GM12878 (cell line): ENCODE measurements around the gene DIRAS2. TPM values are rescaled to one million over a fixed set of nuclear protein-coding genes. Genes with fewer than 3 reads are reported as not detected.

ENCODE experiments used
- ATAC-seq: fragments of 200-7000 bp; cut with Tn5 transposase; 3 replicates; pipeline ENCODE4 v1.9.1; 2020; ENCODE audit warnings: mild to moderate bottlenecking, moderate library complexity
- BruUV-seq: library from RNA; stranded (reverse); fragments of 400-500 nt; replicated peaks from 2 replicates; lab custom pipeline; 2021; lab: Mats Ljungman, UMichigan
- CTCF ChIA-PET: fragments of 300-600 bp; sonication (Branson Sonifier 250); formaldehyde crosslinking; extraction: SDS; loops from one replicate; lab custom pipeline; 2021; ENCODE audit warnings: inconsistent platforms; lab: Yijun Ruan, JAX
- POLR2A ChIA-PET: fragments of 350-600 bp; formaldehyde crosslinking; extraction: SDS; loops from one replicate; lab custom pipeline; 2021; ENCODE audit warnings: inconsistent platforms; lab: Charles Lee
- RAD21 ChIA-PET: fragments of 300-600 bp; sonication (Branson Sonifier 250); formaldehyde crosslinking; loops from one replicate; lab custom pipeline; 2023; ENCODE audit warnings: antibody characterized with exemption; ENCODE audit not compliant: unreplicated experiment; lab: Charles Lee
- SMC1A ChIA-PET: fragments of 300-600 bp; sonication (Branson Sonifier 250); formaldehyde crosslinking; loops from one replicate; lab custom pipeline; 2023; ENCODE audit not compliant: unreplicated experiment, uncharacterized antibody; lab: Charles Lee
- DNase-seq: peaks from one replicate; pipeline ENCODE4 v3.0.0-alpha.2; 2011; ENCODE audit warnings: low read depth, low spot score
- FAIRE-seq: peaks from 3 replicates; lab custom pipeline; 2011; peaks lifted over from hg19 to GRCh38; lab: Jason Lieb, UNC
- H2AFZ ChIP-seq: 2 replicates; pipeline ENCODE4 v1.6.0; 2011; ENCODE audit warnings: low read depth, low read length, control low read depth; ENCODE audit not compliant: control insufficient read depth
- H3K27ac ChIP-seq: 2 replicates; pipeline ENCODE4 v1.5.1; 2011; ENCODE audit warnings: control low read depth; ENCODE audit not compliant: control insufficient read depth, insufficient read depth
- H3K27me3 ChIP-seq, 2 experiments: replicated peaks in 1 of 2; 2 replicates each; pipeline versions ENCODE4 v1.6.0 to v1.6.1; 2011; ENCODE audit warnings: low read length in 1 of 2; ENCODE audit not compliant: control insufficient read depth in 2 of 2, insufficient read depth in 2 of 2
- H3K36me3 ChIP-seq, 2 experiments: 2 replicates each; pipeline ENCODE4 v1.5.1; 2011; ENCODE audit warnings: low read length in 1 of 2; ENCODE audit not compliant: control insufficient read depth in 2 of 2, insufficient read depth in 2 of 2
- H3K4me1 ChIP-seq: 2 replicates; pipeline ENCODE4 v1.6.1; 2011; ENCODE audit warnings: mild to moderate bottlenecking, low read length, moderate library complexity, mixed read lengths; ENCODE audit not compliant: control insufficient read depth, insufficient read depth
- H3K4me2 ChIP-seq: 2 replicates; pipeline ENCODE4 v1.6.0; 2011; ENCODE audit warnings: control low read depth; ENCODE audit not compliant: control insufficient read depth, insufficient read depth
- H3K4me3 ChIP-seq: fragments of 200-600 bp; sonication (generic); 2 replicates; pipeline ENCODE4 v1.5.1; 2016
- H3K79me2 ChIP-seq: 2 replicates; pipeline ENCODE4 v1.6.0; 2011; ENCODE audit warnings: low read length; ENCODE audit not compliant: control insufficient read depth, insufficient read depth
- H3K9ac ChIP-seq: 2 replicates; pipeline ENCODE4 v1.8.0; 2011; ENCODE audit warnings: low read length, control low read depth, mixed read lengths; ENCODE audit not compliant: control insufficient read depth, insufficient read depth
- H3K9me3 ChIP-seq: replicated peaks from 3 replicates; pipeline ENCODE4 v1.5.1; 2011; ENCODE audit warnings: mild to moderate bottlenecking, low read length; ENCODE audit not compliant: control insufficient read depth, insufficient read depth
- H4K20me1 ChIP-seq: 2 replicates; pipeline ENCODE4 v1.6.0; 2011; ENCODE audit not compliant: control insufficient read depth, insufficient read depth
- ATF2 ChIP-seq: IDR thresholded peaks from 2 replicates; pipeline ENCODE4 v1.6.1; 2012; ENCODE audit warnings: low read length, inconsistent platforms
- BACH1 ChIP-seq: fragments of 450-650 bp; IDR thresholded peaks from 2 replicates; pipeline ENCODE4 v1.6.1; 2017; ENCODE audit warnings: mild to moderate bottlenecking, borderline replicate concordance
- CHD4 ChIP-seq: fragments of 200-600 bp; sonication (generic); IDR thresholded peaks from 2 replicates; pipeline ENCODE4 v1.6.1; 2016; ENCODE audit warnings: mild to moderate bottlenecking
- ELK1 ChIP-seq: IDR thresholded peaks from 2 replicates; pipeline ENCODE4 v1.6.1; 2012; ENCODE audit warnings: low read depth, low read length, improper control_type of control experiment
- ESRRA ChIP-seq: IDR thresholded peaks from 2 replicates; pipeline ENCODE4 v1.6.1; 2012; ENCODE audit warnings: mild to moderate bottlenecking, low read length, improper control_type of control experiment
- IKZF2 ChIP-seq, 2 experiments: fragments of 450-650 bp; IDR thresholded peaks; 2 replicates each; pipeline ENCODE4 v1.6.1; 2017; ENCODE audit warnings: mild to moderate bottlenecking in 2 of 2, moderate library complexity in 2 of 2
- JUND ChIP-seq: IDR thresholded peaks from 2 replicates; pipeline ENCODE4 v1.6.1; 2012; ENCODE audit warnings: low read depth, mild to moderate bottlenecking, low read length, improper control_type of control experiment, moderate library complexity
- MEF2B ChIP-seq: fragments of 450-650 bp; IDR thresholded peaks from 2 replicates; pipeline ENCODE4 v1.6.1; 2018; ENCODE audit warnings: mild to moderate bottlenecking, moderate library complexity; ENCODE audit not compliant: partially characterized antibody, poor library complexity, severe bottlenecking
- NR2F1 ChIP-seq: fragments of 450-650 bp; conservative IDR thresholded peaks from 2 replicates; pipeline ENCODE4 v1.6.1; 2017; ENCODE audit warnings: mild to moderate bottlenecking
- RFX5 ChIP-seq: IDR thresholded peaks from 2 replicates; pipeline ENCODE4 v1.6.1; 2011; ENCODE audit warnings: low read depth, low read length, improper control_type of control experiment
- SMAD5 ChIP-seq: IDR thresholded peaks from 2 replicates; pipeline ENCODE4 v1.6.1; 2016; ENCODE audit warnings: antibody characterized with exemption, low read depth
- SMC3 ChIP-seq: IDR thresholded peaks from 2 replicates; pipeline ENCODE4 v1.6.1; 2011; ENCODE audit warnings: low read length, improper control_type of control experiment, borderline replicate concordance
- STAT1 ChIP-seq: fragments of 450-650 bp; conservative IDR thresholded peaks from 2 replicates; pipeline ENCODE4 v1.6.1; 2014; ENCODE audit warnings: antibody characterized with exemption, mild to moderate bottlenecking
- ZBTB40 ChIP-seq: fragments of 450-650 bp; IDR thresholded peaks from 2 replicates; pipeline ENCODE4 v1.6.1; 2016; ENCODE audit warnings: mild to moderate bottlenecking, moderate library complexity, borderline replicate concordance
- ZNF207 ChIP-seq: fragments of 450-650 bp; IDR thresholded peaks from 2 replicates; pipeline ENCODE4 v1.6.1; 2014; ENCODE audit warnings: antibody characterized with exemption, mild to moderate bottlenecking, borderline replicate concordance
- WGBS: methylation state at CpG from one replicate; pipeline ENCODE4 v1.1.6; 2016; ENCODE audit warnings: low lambda C conversion rate; ENCODE audit not compliant: insufficient replicate concordance, insufficient coverage; ENCODE audit errors: missing lambda C conversion rate; 5-methylcytosine and 5-hydroxymethylcytosine counted together
- in situ Hi-C: fragments of 300-500 bp; cut with MboI; formaldehyde crosslinking; loops from 9 replicates; pipeline ENCODE4 v1.14.3; 2018; ENCODE audit warnings: mixed read lengths
- intact Hi-C: fragments of 100-400 bp; cut with micrococcal nuclease; formaldehyde crosslinking; loops from one replicate; pipeline ENCODE4 v1.14.2; 2022; ENCODE audit not compliant: unreplicated experiment
- polyA plus RNA-seq, 11 experiments: library from polyadenylated mRNA; depleted of rRNA in 4 of 11; unstranded in 6 of 11; stranded (reverse) in 5 of 11; fragments of >200 nt; fragmentation: Nextera tagmentation in 4 of 11; fragmentation: Illumina TruSeq in 1 of 11; extraction: Ambion mirVana in 4 of 11; extraction: Trizol in 1 of 11; gene quantifications; 1 replicate in 1 of 11; 2 replicates in 10 of 11; pipeline versions ENCODE4 v1.2.1 to v1.2.3, GENCODE V29; 2011 to 2016; ENCODE audit warnings: inconsistent platforms in 2 of 11, missing spikeins in 2 of 11, low read depth in 1 of 11
- total RNA-seq, 4 experiments: library from RNA; depleted of rRNA in 3 of 4; stranded (reverse); fragments of >200 nt in 3 of 4; fragmentation: Illumina TruSeq in 1 of 4; extraction: Trizol in 1 of 4; gene quantifications; 2 replicates each; pipeline versions ENCODE4 v1.2.1 to v1.2.3, GENCODE V29; 2013 to 2021

The DIRAS2 gene
- total and polyA plus RNA-seq, 10 of the 15 experiments (the other 5 are each of a cell fraction or from before 2014, with no cell fraction given), result not detected

GRCh38 chr9:90600029-90600428 lies 42.6 kb downstream of the DIRAS2 start (continued):
- TF ChIP-seq ATF2, result no peak

GRCh38 chr9:90598191-90598590 lies 44.4 kb downstream of the DIRAS2 start:
- in situ Hi-C loops, result no loop called here
- intact Hi-C loops, result no loop called here
- SMC1A ChIA-PET, result no interaction called here

More at GRCh38 chr9:90598191-90598590, 44.4 kb downstream of the DIRAS2 start:
- BruUV-seq, result no TSS peak
- Histone ChIP-seq H3K9me3 (no peaks in the 10 kb centered on the region), H3K9ac (no peak overlapping the region), H4K20me1 (no peaks in the 10 kb centered on the region), H3K27ac (no peak overlapping the region), H3K27me3 (no peaks in the 10 kb centered on the region), H2AFZ (no peak overlapping the region), H3K4me3 (no peak overlapping the region), H3K79me2 (no peaks in the 10 kb centered on the region), H3K4me1 (no peaks in the 10 kb centered on the region), H3K36me3 (no peaks in the 10 kb centered on the region), H3K4me2 (no peak overlapping the region)
- TF ChIP-seq JUND (no peak), ZBTB40 (no peak), CHD4 (no peak), RFX5 (no peak), BACH1 (no peak), MEF2B (no peak), SMC3 (no peak), ZNF207 (no peak), SMAD5 (no peak), NR2F1 (no peak), IKZF2 (IDR thresholded peaks at IDR 0.05) (no peak), STAT1 (no peak), ESRRA (no peak), ELK1 (no peak)
- ATAC-seq (no peak), DNase-seq (no peak), FAIRE-seq (no peak)
- RAD21 ChIA-PET, result no interaction called here
- 32% methylated on average over 5 of the region's 5 CpGs for WGBS
- POLR2A ChIA-PET, result no interaction called here
- CTCF ChIA-PET, result interaction anchor here (0.6 kb wide), 1 partner anchor 48 kb away, joined by 3 read pairs; no protein-coding TSS in a partner anchor
